Suppressor macrophage treated with lipopolysaccharide for 4 hours (primary cell): ENCODE results near the gene SLC22A8.
"Not testable (repeated sequence)": the region's sequence is repeated elsewhere in the genome, so short reads cannot be mapped to it uniquely, and the experiment has no call there.

Experiments used
- DNase-seq: peaks from one replicate; pipeline ENCODE4 v3.0.0-alpha.2; 2020

SLC22A8 gene, protein sequence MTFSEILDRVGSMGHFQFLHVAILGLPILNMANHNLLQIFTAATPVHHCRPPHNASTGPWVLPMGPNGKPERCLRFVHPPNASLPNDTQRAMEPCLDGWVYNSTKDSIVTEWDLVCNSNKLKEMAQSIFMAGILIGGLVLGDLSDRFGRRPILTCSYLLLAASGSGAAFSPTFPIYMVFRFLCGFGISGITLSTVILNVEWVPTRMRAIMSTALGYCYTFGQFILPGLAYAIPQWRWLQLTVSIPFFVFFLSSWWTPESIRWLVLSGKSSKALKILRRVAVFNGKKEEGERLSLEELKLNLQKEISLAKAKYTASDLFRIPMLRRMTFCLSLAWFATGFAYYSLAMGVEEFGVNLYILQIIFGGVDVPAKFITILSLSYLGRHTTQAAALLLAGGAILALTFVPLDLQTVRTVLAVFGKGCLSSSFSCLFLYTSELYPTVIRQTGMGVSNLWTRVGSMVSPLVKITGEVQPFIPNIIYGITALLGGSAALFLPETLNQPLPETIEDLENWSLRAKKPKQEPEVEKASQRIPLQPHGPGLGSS

GRCh38 chr11:63015521-63016215 is at the start of gene SLC22A8:
Gene SLC22A8 (minus strand): TSS chr11:63015841. CDS start chr11:63014958, 883 bp downstream.
- DNase-seq = no peak

- DNase-seq = not testable (repeated sequence)
Measured at GRCh38 chr11:63046203-63046602, 30.6 kb upstream of the SLC22A8 start.

DNA sequence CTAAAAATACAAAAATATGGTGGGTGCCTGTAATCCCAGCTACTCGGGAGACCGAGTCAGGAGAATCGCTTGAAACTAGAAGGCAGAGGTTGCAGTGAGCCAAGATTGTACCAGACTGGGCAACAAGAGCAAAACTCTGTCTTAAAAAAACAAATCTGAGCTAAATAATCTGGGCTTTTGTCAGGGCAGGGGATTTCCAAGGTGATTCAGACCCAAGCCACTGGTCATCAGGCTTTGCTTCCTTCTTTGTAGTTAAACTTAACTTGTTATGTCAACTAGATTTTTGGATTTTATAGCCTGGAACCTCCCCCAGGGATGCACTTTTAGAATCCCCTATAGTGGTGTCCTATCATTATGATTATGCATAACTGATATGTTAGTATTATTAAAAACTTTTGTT is 27.0 kb upstream of the SLC22A8 start:
- DNase-seq = peak; percentile 52

DNA sequence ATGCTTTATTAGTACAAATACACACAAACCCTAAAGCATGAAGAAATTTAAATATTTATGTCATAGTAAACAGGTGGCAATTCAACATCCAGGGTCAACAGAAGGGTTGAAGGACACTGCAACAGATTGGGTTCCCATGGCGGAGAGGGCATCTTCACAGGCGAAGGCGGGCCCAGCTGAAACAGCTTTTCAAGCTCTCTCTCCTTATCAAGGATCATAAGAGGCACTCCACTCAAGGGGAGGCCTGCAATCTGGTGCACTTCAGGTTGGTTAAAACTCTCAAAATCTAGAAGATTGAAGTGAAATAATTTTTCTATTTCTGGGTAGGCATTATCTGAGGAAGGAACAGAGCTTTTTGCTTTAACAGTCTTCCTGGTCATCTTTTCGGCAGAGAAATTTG is 16.8 kb upstream of the SLC22A8 start:
- DNase-seq = no peak

DNA sequence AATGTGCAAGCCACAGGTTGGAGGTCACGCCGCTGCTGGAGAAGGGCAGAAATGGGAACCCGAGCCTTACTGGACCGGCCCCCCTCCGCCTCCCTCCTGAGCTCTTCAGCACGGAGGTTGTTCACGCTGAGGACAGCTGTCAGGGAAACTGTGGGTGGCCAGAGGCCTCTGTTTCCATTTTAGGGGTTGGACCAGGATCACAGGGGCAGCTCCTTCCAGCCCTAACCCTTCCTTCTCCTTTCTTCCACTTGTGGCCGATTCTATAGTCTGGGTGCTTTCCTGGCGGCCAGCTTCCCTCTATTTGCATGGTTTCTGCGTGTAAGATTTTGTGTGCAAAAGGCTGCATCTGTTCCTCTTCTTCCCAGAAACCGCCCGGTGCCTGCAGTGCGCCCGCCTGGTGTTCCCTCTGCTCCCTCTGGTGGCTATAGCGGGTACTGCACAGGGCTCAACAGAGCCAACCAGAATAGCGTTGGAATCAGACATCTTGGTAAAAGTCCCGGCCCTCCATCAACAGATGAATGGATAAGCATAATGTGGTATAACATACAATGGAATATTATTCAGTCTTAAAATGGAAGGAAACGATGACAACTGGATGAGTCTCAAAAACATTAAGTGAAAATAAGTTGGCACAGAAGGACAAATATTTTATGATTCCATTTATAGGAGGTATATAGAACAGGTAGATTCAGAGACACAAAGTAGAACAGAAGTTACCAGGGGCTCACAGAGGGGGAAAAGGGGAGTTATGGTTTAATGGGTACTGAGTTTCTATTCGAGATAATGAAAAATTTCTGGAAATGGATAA is 8.4 kb upstream of the SLC22A8 start:
- peak; percentile 94 for DNase-seq

DNA sequence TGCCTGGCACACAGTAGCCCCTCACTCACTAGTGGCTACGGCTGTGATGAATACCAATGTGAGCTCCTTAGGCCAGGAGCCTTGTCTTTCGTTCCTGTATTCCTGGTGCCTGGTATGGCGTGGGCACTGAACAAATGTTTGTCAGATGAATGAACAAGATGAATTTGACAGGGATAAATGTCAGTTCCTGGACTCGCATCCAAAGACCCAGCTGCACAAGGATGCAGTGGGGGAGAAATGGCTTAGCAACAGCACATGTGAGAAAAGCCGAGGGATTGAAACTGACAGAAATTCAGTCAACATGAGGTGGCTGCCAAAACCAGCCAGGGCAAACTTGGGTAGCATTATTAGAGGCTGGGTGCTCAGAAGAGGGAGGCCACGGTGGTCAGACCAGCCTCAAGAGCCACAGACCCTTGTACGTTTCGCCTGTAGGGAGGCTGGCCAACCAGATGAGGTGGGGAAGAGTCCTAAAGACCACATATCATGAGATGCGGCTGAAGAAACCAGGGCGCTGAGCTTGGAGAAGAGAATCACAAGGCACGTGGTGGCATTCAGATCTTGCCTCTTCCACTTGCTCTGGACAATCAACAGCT is 7.7 kb upstream of the SLC22A8 start:
- no peak for DNase-seq

- DNase-seq = no peak
Measured at GRCh38 chr11:63022441-63022840, 6.8 kb upstream of the SLC22A8 start.

DNA sequence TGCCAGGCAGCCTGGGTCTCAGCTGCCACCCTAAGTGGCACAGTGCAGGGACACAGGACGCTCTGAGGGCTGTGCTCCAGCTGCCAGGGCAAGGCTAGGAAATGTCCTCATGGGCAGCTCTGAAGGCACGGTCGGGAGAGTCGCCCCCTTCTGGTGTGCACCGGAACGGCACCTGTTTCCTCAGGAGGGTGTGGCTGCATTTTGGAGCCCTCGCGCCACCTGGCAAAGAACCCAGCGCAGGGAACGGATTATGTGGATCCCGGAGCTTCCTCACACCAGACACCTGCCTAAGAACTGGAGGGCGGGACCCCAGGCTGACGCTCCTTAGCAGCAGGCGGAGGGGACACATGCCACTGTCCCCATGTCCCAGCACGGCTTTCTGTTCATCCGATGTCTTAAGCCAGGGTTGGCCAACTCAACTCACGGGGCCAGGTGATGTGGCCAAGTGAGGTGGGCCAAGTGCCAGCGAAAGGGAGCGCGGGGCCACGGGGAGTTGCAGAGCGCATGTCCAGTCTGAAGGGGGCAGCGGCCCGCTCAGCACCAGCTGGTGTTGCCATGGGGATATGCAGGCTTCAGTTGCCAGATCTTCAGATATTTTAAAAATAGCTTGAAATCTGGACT is 5.1 kb upstream of the SLC22A8 start:
- DNase-seq = peak; percentile 8

- no peak for DNase-seq
Measured at GRCh38 chr11:63019506-63019905, 3.9 kb upstream of the SLC22A8 start.

- no peak for DNase-seq
Measured at GRCh38 chr11:63017306-63017974, 1.8 kb upstream of the SLC22A8 start.

GRCh38 chr11:63014408-63015055 is 1.1 kb downstream of the SLC22A8 start:
- DNase-seq = no peak

DNA sequence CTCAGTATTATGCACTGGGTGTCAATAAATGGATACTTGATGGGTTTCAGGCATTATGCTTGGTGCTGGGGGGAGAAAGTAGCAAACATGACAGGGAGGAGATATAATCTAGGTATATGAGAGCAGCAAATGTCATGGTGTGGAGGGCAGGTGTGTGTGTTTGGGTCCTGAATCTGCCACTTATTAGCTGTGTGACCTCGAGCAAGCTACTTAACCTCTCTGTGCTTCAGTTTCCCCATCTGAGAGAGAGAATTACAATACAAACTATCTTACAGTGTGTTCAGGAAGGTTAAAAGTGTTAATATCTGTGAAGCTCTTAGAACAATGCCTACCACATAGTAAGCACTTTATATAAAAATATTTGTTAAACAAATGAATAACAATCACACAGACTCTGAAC is 2.8 kb downstream of the SLC22A8 start:
- DNase-seq = no peak

GRCh38 chr11:63012430-63012829 is 3.2 kb downstream of the SLC22A8 start:
- DNase-seq = no peak

- DNase-seq = no peak
Measured at GRCh38 chr11:63010934-63011439, 4.7 kb downstream of the SLC22A8 start.

DNA sequence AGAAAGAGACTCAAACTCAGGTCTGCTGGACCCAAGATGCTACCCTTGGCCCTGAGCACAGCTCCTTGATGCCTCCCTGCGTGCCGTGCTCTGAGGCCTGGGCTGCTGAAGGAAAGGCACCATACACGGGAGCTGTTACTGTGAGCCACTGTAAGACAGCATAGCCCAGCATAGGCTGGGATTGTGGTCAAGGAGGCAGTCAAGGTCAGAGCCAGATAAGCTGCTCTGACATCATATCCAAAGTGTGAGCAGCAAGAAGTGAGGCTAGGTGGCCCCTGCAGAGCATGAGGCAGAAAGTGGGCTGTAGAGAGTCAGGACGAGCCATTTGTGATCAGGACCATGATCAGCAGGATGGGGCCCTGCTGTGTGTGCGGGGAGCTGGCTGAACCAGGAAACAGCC is 7.7 kb downstream of the SLC22A8 start:
- DNase-seq = no peak

DNA sequence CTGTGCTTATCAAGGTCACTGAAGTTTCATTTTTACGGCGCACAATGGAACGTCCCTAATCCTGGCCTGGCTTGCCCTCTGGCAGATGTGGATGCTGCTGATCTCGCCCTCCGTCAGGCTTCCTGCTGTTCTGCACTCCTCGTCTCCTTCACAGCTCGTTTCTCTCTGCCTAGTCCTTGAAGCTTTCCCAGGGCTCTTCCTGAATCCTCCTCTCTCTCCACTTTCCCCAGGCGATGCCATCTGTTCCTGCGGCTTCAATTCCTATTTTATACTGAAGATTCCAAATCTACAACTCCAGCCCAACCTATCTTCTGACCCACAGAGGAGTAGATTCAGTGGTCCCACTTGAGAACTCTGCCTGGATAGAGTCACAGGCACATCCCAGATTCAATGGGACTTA is 14.2 kb downstream of the SLC22A8 start:
- DNase-seq = no peak

- no peak for DNase-seq
Measured at GRCh38 chr11:62999649-63000048, 16.0 kb downstream of the SLC22A8 start.

DNA sequence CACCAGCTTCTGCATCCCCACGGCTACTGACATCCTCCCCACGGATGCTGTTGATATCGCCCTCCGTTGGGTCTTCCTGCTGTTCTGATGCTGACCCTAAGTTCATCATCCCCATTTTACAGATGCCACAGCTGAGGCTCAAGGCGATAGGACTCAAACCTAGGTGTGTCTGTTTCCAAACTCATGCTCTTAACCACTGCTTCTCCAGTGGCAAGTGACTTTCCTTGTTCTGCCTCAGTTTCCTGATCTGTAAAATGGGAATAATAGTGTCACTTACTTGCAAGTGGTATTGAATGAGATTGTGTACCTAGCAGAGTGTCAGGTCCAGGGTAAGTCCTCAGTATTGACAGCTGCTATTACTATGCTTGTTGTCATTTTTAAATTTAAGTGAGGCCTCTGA is 16.5 kb downstream of the SLC22A8 start:
- no peak for DNase-seq

- no peak for DNase-seq
Measured at GRCh38 chr11:62996271-62996670, 19.4 kb downstream of the SLC22A8 start.

GRCh38 chr11:62994775-62995174 is 20.9 kb downstream of the SLC22A8 start:
- DNase-seq = no peak

DNA sequence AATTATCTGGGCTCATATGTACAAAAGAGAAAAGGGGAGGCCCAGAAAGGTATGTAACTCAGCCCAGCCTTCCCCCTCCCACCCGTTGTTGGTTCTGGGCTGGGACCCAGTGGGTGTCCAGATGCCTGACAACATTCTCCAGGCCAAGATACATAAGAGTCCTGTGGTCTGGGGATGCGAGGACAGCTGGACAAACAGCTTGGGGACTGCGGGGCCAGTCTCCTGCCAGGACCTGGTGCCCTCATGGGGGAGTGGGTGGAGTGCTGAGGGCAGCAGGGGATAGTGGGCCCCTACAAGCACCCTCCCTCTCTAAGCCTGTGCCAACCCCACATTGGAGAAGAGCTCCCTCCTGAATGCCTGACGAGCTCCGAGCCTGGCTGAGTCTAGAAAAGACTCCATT is 27.4 kb downstream of the SLC22A8 start:
- DNase-seq = no peak
